ENCODE results near the gene RUSF1. TPM values are rescaled to one million over a fixed set of nuclear protein-coding genes. Genes with fewer than 3 reads are reported as not detected.

The RUSF1 gene
- polyA plus RNA-seq, 3 donors = 10.3 to 45.1 (median 11.8) TPM

DNA sequence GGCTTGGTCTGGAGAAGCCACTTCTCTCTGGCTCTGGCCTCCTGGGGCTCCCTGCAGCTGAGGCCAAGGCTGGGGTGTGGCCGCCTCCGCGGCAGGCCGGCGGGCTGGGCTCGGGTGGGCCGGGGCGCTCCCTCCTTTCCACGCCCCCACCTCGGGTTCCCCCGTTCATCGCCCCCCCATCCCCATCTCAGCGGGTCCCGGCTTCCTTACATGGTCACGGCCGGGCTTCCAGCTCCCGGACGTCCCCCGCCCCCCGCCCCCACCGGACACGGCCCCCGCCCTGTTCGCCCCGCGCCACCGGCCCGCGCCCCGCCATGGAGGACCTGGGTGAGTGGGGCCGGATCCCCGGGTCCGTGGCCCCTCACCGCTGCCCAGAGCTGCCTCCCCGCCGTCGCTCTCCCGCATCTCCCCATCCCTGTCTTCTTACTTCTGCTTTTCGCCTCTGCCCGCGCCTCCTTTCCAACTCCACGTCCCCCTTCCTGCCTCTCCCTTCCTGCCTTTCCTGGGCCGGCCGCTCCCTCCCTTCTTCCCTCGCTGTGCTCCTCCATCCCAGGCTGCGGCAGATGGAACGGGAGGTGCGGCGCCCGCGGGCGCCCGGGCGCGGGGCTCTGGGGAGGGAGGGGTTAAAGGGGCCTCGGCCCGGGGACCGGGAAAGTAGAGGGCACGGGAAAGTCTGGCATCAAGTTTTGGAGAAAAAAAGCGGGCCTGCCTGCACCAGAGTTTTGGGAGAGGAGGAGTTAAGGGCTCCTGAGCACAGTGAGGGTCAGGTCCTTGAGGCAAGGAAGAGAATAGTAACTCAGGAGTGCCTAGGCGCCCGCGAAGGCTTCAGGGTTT is 36.1 kb downstream of the RUSF1 start, which contains the start of gene TGFB1I1:
TSS of gene TGFB1I1 (plus strand) at position 278 of the 834 bp plus-strand sequence. CDS start at position 315, 37 bp downstream.
- intact Hi-C loops (cut with micrococcal nuclease) = no loop called here
- peak within 1 kb of the TSS; percentile 67 to 86 for H3K4me3 Mint-ChIP-seq
- peaks cover 0 to 5% of the 10 kb centered on the region in 2 donors for H3K9me3 ChIP-seq (replicated peaks in 1 of 2; ENCODE audit: control insufficient read depth in 1 of 2, insufficient read depth in 1 of 2, low read length in 2 of 2)
- H3K4me3 ChIP-seq (replicated peaks in 1 of 3; ENCODE audit: low read depth in 2 of 3, low read length in 3 of 3) = peak within 1 kb of the TSS in 2 of 3 experiments; percentile 10 to 65
- TF ChIP-seq, protein P1, sequence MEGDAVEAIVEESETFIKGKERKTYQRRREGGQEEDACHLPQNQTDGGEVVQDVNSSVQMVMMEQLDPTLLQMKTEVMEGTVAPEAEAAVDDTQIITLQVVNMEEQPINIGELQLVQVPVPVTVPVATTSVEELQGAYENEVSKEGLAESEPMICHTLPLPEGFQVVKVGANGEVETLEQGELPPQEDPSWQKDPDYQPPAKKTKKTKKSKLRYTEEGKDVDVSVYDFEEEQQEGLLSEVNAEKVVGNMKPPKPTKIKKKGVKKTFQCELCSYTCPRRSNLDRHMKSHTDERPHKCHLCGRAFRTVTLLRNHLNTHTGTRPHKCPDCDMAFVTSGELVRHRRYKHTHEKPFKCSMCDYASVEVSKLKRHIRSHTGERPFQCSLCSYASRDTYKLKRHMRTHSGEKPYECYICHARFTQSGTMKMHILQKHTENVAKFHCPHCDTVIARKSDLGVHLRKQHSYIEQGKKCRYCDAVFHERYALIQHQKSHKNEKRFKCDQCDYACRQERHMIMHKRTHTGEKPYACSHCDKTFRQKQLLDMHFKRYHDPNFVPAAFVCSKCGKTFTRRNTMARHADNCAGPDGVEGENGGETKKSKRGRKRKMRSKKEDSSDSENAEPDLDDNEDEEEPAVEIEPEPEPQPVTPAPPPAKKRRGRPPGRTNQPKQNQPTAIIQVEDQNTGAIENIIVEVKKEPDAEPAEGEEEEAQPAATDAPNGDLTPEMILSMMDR (IDR thresholded peaks at IDR 0.05) = no peak
- no peak within 1 kb of the TSS for H3K27ac ChIP-seq (ENCODE audit: low read depth in 1 of 2, low read length in 2 of 2)
- H3K36me3 ChIP-seq (replicated peaks in 1 of 2; ENCODE audit: control insufficient read depth in 1 of 2, insufficient read depth in 2 of 2, low read length in 2 of 2) = peaks cover 0 to 5% of the 10 kb centered on the region in 2 donors
- H3K4me1 Mint-ChIP-seq = peaks cover 31% of the 10 kb centered on the region
- DNase-seq = no peak
- peaks cover 18 to 26% of the 10 kb centered on the region in 2 donors for H3K4me1 ChIP-seq (ENCODE audit: control insufficient read depth in 1 of 2, insufficient read depth in 2 of 2, low read length in 2 of 2)
- H4K20me1 ChIP-seq (ENCODE audit: insufficient read depth, low read length) = no peaks in the 10 kb centered on the region
- H3K9ac ChIP-seq (ENCODE audit: insufficient read depth, low read length, poor library complexity, severe bottlenecking) = no peak within 1 kb of the TSS
- peaks cover 5 to 15% (median 7%) of the 10 kb centered on the region in 7 donors for H3K9me3 Mint-ChIP-seq
- WGBS (ENCODE audit: insufficient coverage) = 2% methylated on average over 32 of the region's 63 CpGs
- H3K27ac Mint-ChIP-seq = no peak within 1 kb of the TSS
- H3K27me3 ChIP-seq (ENCODE audit: control insufficient read depth in 2 of 2, insufficient read depth in 2 of 2, low read length in 2 of 2) = peaks cover 0 to 25% of the 10 kb centered on the region in 2 donors
- H3K4me2 ChIP-seq (replicated peaks; ENCODE audit: extremely low read depth, low read length, poor library complexity, severe bottlenecking) = peak within 1 kb of the TSS; percentile 74
- peaks cover 8% of the 10 kb centered on the region in 2 donors for H3K36me3 Mint-ChIP-seq
- H3K27me3 Mint-ChIP-seq (ENCODE audit: low read depth in 3 of 3) = peaks cover 3 to 51% (median 33%) of the 10 kb centered on the region in 3 donors
- H2AFZ ChIP-seq (ENCODE audit: insufficient read depth, low read depth, low read length, poor library complexity, severe bottlenecking) = peak within 1 kb of the TSS; percentile 70
- no peaks in the 10 kb centered on the region for H3K79me2 ChIP-seq (ENCODE audit: insufficient read depth, low read length)

DNA sequence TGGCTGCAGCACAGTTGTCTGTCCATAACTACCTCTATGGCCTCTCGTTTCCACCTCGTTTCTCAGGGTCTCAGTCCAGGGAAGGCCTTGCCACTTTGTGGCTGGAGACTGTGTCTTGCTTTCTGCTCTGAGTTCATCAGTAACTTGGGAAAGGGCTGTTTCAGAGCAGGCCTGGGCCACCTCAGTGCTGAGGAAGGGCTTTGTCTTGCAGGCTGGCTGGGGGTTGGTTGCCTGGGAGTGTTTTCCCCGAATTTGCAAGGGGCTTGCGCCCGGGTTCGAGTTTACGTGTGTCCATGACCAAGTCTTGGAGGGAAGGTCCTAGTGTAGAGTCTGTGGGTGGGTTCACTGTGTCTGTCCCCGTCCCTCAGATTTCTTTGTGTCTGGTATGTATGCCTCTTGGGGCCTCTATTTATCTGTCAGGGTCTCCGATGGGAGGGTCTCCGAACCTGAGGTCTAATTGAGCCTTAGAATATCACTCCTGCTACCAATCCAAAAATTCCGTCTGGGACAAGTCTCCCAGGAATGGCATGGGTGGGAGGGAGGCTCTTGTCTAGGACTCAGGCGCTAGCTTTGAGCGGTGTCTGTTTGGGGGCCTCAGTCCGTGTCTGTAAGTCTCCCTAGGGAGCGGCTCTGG is 36.8 kb downstream of the RUSF1 start:
- no peak overlapping the region for H3K27ac Mint-ChIP-seq
- peak overlapping the region; percentile 74 for H3K4me2 ChIP-seq (replicated peaks; ENCODE audit: extremely low read depth, low read length, poor library complexity, severe bottlenecking)
- peaks cover 5 to 15% (median 7%) of the 10 kb centered on the region in 7 donors for H3K9me3 Mint-ChIP-seq
- 51% methylated on average over 10 of the region's 15 CpGs for WGBS (ENCODE audit: insufficient coverage)
- H3K27me3 Mint-ChIP-seq (ENCODE audit: low read depth in 3 of 3) = peaks cover 3 to 47% (median 33%) of the 10 kb centered on the region in 3 donors
- peaks cover 0 to 5% of the 10 kb centered on the region in 2 donors for H3K9me3 ChIP-seq (replicated peaks in 1 of 2; ENCODE audit: control insufficient read depth in 1 of 2, insufficient read depth in 1 of 2, low read length in 2 of 2)
- H3K4me3 Mint-ChIP-seq = peak overlapping the region; percentile 30 to 41
- peaks cover 14 to 21% of the 10 kb centered on the region in 2 donors for H3K4me1 ChIP-seq (ENCODE audit: control insufficient read depth in 1 of 2, insufficient read depth in 2 of 2, low read length in 2 of 2)
- no peak overlapping the region for H3K9ac ChIP-seq (ENCODE audit: insufficient read depth, low read length, poor library complexity, severe bottlenecking)
- no peak overlapping the region for H2AFZ ChIP-seq (ENCODE audit: insufficient read depth, low read depth, low read length, poor library complexity, severe bottlenecking)
- peaks cover 31% of the 10 kb centered on the region for H3K4me1 Mint-ChIP-seq
- H3K36me3 Mint-ChIP-seq = peaks cover 14 to 16% of the 10 kb centered on the region in 2 donors
- TF ChIP-seq, protein P1 (IDR thresholded peaks at IDR 0.05) = no peak
- H3K79me2 ChIP-seq (ENCODE audit: insufficient read depth, low read length) = no peaks in the 10 kb centered on the region
- peak overlapping the region in 1 of 3 experiments; percentile 42 for H3K4me3 ChIP-seq (replicated peaks in 1 of 3; ENCODE audit: low read depth in 2 of 3, low read length in 3 of 3)
- H4K20me1 ChIP-seq (ENCODE audit: insufficient read depth, low read length) = no peaks in the 10 kb centered on the region
- H3K27me3 ChIP-seq (ENCODE audit: control insufficient read depth in 2 of 2, insufficient read depth in 2 of 2, low read length in 2 of 2) = peaks cover 0 to 25% of the 10 kb centered on the region in 2 donors
- H3K27ac ChIP-seq (ENCODE audit: low read depth in 1 of 2, low read length in 2 of 2) = no peak overlapping the region
- DNase-seq = no peak
- intact Hi-C loops (cut with micrococcal nuclease) = no loop called here
- H3K36me3 ChIP-seq (replicated peaks in 1 of 2; ENCODE audit: control insufficient read depth in 1 of 2, insufficient read depth in 2 of 2, low read length in 2 of 2) = peaks cover 2 to 13% of the 10 kb centered on the region in 2 donors

Measured in CD14-positive monocyte (primary cell).